Measurements from ENCODE around the gene KLHL28.
"Not testable (repeated sequence)": the region's sequence is repeated elsewhere in the genome, so short reads cannot be mapped to it uniquely, and the experiment has no call there.

KLHL28 gene

DNA sequence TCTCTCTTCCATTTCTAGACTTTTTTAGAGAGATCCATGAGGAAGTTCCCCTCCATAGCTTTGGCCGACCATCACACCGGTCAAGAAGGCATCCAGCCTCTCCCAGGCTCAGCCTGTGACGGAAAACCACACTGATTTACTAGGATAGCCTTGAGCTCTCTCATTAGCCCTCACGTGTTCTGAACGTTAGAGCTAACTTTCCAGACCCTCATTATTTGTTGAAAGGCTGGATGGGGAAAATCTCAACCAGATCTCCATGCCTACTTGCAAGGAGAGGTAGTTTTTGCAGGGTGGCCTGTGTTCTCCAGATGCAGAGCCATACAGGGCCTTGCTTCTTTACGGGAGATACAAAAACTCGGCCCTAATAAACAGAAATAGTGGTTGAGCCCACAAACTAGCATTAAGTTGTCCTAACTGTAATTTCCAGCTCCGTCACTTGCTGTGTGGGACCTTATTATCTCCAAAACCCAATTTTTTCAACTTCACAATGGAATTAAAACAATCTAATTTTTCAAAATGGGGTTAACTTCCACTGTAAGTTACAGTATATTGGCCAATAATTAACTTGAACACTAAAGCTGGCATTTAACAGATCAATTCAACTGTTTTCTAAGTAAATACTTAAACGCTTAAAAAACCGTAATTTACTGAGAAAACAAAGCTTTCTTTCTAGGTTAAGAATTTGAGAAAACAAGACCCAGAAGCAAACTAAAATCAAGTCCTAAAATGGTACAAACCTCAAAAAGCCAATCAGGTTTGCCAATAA is 65.3 kb downstream of the KLHL28 start:
- no peak for DNase-seq (ENCODE audit: low read depth in 2 of 2)

- DNase-seq (ENCODE audit: low read depth in 2 of 2), result no peak
Measured at GRCh38 chr14:44895716-44896115, 66.0 kb downstream of the KLHL28 start.

GRCh38 chr14:44893535-44893934 is 68.2 kb downstream of the KLHL28 start:
- no peak for DNase-seq (ENCODE audit: low read depth in 2 of 2)

DNA sequence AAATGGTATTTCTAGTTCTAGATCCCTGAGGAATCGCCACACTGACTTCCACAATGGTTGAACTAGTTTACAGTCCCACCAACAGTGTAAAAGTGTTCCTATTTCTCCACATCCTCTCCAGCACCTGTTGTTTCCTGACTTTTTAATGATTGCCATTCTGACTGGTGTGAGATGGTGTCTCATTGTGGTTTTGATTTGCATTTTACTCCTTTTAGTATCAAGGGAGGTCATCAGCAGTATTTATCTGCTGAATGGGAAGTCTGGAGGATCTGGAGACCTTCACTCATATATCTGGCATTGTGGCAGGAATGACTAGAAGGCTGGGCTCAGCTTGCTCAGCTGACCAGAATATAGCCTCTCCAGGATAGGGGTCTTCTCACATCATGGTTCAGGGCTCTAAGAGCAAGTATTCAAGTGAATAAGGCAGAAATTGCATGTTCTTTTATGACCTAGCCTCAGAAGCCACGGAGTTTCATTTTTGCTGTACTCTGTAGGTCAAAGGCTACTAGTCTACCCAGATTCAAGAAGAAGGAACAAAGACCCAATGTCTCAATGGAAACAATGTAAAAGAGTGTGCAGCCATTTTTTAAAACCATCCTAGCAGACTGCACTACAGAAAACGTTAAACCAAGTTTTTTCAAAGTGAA is 69.9 kb downstream of the KLHL28 start:
- not testable (repeated sequence) for DNase-seq (ENCODE audit: low read depth in 2 of 2)

DNA sequence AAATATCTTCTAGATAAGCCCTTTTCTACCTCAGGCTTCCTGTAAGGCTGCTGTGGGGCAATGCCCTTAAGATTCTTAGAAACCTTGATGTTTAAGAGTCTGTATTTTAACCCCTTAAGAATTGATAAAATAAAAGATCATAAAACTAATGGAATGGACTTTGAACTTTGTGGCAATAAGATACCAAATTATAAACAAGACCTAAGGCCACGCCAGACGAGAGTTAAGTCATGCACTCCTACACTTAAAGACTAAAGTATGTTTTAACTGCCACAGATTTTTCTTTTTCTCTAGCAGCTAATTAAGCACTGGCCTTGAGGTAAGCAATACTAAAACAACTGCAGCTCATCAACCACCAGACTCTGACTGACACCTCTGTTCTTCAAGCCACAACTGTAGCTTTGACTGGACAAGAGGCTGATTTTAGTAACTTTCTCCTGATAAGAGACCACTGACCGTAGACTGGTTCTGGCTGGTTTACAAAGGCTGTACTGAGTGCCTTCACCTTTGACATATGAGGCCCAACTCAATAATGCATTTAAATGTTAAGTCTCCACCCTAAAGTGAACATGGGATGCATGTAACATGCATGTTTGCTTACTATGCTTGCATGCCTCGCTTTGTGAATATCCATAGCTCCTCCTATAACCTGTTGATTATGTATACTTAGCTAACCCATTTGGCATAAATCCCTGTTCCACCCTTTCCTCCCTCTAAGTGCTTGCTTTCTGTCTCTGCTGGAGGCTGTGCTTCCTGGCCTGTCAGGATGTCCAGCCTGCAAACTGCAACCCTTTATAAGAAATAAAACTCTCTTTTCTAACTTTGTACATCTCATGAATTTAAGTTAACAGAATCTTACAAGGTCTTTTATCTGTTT is 71.9 kb downstream of the KLHL28 start:
- no peak for DNase-seq (ENCODE audit: low read depth in 2 of 2)

DNA sequence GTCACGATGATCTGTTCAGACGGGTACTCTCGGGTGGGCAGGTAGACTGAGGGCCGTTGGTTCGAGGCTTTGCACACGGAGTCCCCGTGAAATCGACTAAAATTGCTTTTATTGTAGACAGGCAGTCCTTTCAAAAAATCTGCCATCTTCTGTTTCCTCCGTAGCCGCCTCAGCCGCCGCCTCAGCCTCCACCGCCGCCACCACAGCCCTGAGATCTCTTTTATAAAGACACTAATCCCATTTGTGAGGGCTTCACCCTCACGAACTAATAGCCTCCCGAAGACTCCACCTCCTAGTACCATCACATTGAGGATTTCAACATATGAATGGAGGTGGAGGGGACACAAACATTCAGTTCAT is 74.2 kb downstream of the KLHL28 start:
- DNase-seq (ENCODE audit: low read depth in 2 of 2), result no peak

DNA sequence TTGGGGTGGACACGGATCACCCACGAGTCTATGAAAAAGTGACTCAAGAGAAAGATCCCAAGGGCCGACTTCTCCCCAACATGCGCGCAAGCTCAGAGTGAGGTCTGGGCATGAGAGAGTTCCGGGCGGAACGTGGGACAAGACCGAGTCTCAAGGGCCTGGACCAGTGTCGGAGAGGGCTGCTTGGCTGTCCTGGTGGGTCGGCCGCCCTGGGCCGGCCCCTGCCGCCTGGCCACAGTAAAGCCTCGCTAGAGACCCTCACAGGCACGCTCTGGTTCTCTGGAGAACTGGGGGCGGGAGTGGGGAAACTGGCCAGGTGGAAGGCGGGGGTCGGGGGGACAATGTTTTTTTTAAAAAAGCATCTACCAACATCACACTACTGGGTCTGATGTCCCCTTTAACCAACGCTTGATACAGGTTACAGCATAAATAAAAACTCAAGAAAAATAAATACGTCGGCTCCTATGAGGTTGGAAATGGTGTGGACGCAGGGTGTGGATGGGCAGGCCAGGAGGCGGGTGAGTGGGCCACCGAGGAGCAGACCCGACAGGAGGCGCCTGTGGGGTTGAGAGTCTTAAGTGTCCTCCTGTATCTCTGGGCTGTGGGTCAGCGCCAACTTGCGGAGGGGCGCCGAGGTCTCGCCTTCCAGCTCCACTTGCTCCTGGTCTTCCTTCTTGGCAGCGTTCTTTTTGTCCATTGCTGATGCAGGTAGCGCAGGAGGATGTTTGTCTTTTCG is 74.7 kb downstream of the KLHL28 start:
- no peak for DNase-seq (ENCODE audit: low read depth in 2 of 2)

DNA sequence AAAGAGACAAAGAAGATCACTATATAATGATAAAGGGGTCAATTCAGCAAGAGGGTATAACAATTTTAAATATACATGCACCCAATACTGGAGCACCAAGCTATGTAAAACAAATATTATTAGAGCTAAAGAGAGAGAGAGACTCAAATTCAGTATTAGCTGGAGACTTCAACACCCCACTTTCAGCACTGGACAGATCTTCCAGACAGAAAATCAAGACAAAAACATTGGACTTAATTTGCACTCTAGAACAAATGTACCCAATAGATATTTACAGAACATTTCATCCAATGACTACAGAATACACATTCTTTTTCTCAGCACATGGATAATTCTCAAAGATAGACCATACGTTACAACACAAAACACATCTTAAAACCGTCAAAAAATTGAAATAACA is 81.0 kb downstream of the KLHL28 start:
- DNase-seq (ENCODE audit: low read depth in 2 of 2), result no peak

Measured in stimulated activated CD4-positive, alpha-beta T cell treated with anti-CD3 and anti-CD28 coated beads, Interleukin-4, amount 100 ng/mL, for 48 hours (primary cell).